NCI-H1048 (cell line): ENCODE data around the gene CYP26C1.

ENCODE experiments used
- DNase-seq: peaks from one replicate; lab custom pipeline; 2025; lab: John Stamatoyannopoulos, UW

Gene CYP26C1

DNA sequence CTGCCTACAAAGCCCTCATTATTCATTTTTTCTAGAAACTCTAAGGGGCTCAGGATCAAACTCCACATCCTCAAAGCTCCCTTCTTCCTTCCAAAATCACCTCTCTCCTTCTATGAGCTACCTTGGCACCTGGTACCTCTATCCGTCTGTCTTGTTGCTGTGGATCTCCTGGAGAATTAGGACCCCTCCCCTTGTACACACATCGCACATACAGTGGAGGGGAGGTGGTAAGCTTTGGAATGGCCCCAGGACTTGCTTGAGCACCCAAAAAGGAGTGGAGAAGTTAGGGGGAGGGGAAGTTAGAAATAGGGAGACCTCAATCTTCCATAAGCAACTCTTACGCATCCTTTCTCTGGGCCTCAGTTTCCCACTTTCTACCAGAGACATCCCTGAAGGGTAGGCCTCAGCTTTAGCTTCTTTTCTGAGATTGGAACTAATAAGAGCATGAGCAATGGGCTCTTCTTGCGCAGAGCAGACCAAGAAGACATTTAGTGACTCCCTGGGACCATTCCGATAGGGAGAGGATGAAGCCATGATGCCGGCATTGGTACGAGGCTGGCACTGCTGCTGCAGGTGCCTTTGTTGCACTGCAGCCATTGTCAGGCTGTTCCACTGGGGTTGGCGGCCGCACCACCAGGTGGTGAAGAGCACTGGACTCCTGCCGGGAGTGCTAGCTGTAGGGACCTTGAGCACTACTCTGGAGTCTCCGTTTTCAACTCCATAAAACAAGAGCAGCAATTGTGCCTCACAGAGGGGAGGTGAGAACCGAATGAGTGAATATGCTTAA, 4.5 kb downstream of the CYP26C1 start:
- DNase-seq, result no peak

DNA sequence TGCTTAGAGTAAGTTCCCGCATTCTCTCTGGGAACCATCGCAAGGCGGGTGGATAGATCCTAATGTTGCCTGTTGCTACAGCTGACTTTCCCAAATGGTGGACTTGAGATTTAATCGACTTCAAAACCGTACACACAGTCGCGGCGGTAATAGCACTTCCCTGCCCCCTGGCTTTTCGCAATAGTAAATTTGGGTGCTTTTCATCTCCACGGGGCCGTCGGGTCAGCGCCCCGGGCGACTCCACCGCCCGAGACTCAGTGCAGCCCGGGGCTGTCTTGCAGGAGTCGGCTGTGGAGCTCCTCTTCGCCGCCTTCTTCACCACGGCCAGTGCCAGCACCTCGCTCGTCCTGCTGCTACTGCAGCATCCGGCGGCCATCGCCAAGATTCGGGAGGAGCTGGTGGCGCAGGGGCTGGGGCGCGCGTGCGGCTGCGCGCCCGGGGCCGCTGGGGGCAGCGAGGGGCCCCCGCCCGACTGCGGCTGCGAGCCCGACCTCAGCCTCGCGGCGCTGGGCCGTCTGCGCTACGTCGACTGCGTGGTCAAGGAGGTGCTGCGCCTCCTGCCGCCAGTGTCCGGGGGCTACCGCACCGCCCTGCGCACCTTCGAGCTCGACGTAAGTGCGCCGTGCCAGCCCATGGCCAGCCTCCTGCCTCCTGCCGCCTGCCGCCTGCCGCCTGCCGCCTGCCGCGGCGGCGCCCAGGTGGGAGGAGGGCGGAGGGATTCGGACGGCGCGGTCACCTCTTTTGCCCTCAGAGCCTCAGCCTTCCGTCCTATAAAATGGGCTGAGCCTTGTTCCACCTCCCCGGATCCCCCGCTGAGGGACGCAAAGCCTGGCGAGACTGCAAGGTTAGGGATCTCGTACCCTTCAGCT, 5.3 kb downstream of the CYP26C1 start:
- no peak for DNase-seq

DNA sequence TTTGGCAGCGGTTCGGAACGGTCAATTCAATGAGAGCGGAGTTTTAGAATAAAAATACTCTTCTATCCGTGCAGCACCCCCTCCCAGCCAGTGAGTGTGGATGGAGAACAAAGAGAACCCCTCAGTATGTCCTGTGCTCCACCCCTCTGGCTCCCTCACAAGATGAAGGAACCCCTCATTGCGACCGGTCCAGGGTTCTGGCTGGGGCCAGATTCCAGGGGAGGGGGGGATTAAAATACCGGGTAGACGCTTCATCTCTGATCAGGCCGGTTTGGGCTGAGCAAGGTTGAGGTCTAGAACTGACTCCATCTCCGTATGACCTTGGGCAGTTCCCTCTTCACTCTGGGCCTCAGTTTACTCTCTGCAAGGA, 5.9 kb downstream of the CYP26C1 start:
- DNase-seq, result no peak

DNA sequence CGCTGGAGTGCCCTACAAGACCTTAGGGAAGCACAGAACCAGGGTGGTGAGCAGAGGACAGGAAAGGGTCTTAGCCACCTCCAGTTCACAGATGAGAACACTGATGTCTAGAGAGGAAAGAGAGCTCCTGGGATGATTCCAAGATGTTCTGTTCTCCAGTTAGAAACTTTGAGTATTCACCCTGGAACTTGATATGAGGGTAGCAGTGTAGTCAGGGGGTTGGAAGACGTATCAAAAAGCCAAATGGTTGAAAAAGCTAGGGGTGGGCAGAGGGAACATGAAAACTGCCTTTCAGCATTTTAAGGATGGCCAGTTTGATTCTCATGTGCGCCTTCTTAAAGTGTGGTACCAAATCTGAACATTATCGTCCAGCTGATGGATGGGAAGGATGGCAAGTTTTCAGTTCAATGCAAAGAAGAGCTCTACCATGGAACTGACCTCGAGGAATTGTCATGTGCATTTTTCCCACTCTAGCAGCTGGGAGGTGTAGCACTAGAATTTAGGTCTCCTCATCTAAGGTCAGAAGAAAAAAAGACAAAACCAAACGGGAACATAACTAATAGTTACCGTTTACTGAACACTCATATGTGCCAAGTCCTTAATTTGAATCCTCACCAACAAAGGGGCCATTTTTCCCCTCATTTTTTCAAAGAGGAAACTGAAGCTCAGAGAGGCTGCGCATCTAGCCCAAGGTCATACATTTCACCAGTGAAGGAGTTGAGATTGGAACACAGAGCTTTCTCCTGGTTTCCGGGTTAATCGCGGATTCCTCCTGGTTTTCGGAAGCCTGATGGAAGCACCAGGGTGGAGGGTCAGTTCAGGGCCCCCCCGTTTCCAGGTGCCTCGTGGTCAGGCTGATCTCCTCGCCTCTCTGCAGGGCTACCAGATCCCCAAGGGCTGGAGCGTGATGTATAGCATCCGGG, 7.1 kb downstream of the CYP26C1 start:
- no peak for DNase-seq

DNA sequence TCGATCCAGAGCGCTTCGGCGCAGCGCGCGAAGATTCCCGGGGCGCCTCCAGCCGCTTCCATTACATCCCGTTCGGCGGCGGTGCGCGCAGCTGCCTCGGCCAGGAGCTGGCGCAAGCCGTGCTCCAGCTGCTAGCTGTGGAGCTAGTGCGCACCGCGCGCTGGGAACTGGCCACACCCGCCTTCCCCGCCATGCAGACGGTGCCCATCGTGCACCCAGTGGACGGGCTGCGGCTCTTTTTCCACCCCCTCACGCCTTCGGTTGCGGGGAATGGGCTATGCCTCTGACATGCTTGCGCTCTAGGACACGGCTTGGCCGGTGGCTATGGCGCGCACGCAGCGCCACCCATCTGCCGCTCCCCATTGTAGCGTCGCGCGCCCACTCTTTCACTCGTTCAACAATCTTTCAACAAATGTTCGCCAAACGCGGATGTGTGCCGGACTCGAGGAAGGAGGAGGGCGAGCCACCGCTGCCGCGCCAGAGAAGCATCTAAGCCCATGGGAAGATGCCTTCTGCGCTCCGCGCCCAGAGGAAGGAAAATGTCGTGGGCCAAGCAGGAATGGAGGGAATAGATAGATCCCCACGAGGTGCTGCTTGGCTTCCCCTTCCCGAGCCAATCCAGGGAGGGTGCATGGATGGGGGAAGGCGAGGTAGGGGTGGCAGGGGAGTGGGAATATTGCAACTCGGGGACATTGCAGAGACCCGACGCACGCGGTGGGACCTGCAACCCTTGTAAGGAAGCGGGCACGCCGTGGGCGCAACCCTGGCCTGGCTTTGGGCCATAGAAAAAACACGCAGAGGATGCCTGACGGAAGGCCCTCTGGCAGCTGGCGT, 8.0 kb downstream of the CYP26C1 start:
- DNase-seq, result no peak

DNA sequence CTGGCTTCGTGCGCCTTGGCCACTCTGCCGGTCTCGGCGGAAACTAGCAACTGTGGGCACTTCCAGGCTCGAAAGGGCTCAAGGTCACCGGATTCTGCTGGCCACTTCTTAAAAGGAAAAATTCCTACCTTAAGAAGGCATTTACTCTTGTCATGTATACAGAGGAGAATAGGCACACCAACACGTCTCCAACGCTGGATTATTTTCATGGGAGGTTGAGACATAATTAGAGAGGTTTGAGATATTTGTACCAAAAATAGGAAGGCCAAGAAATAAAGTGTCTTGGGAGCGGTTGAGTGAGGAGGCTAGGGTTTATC, 8.6 kb downstream of the CYP26C1 start:
- no peak for DNase-seq

DNA sequence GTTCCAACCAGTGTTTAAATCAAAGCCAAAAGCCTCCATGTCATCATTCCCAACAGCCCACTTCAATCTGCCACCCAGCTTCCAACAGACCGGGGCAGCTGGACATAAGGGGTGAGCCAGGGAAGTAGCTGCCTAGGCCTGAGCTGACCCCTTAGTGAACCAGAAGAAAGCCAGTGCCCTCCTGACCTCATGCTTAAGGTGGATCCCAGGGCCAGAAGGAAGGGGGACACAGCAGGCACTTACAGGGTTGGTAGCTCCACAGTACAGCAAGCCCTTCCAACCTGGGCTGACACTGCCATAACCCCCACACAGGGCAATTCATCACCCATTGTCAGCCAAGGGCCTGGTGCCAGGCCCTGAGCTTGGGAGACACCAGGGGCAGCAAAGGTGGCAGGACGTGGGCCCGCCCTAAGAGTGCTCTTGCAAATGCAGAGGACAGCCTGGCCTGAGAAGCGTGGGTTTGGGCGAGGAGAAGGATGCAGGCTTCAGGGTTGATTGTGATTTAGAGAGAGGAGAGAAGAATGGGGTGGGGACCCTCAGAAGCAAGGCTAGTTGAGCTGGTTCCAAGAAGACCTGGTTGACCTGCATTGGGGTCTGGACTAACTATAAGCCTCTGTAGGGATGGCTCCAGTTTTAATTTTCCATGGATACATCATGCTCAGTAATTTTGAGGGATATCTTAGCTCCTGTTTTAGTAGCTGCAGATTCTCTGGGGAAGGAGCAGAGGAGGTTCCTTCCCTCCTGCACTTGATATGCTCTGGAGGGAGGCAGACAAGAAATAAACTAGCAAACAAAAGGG, 10.0 kb downstream of the CYP26C1 start:
- DNase-seq, result no peak

GRCh38 chr10:93071177-93071472, 10.5 kb downstream of the CYP26C1 start:
- DNase-seq, result no peak

GRCh38 chr10:93071674-93072224, 11.2 kb downstream of the CYP26C1 start:
- DNase-seq, result no peak

- DNase-seq, result no peak
Observed at GRCh38 chr10:93072225-93072712, 11.7 kb downstream of the CYP26C1 start.

GRCh38 chr10:93072713-93073538, 12.3 kb downstream of the CYP26C1 start:
- DNase-seq, result no peak

GRCh38 chr10:93073539-93074146, 13.0 kb downstream of the CYP26C1 start, which contains the start of gene CYP26A1:
TSS of gene CYP26A1 (plus strand) at chr10:93073893. CDS start at chr10:93073935, 42 bp downstream.
- DNase-seq, result no peak

- DNase-seq, result no peak
Observed at GRCh38 chr10:93074147-93074596, 13.6 kb downstream of the CYP26C1 start.

DNA sequence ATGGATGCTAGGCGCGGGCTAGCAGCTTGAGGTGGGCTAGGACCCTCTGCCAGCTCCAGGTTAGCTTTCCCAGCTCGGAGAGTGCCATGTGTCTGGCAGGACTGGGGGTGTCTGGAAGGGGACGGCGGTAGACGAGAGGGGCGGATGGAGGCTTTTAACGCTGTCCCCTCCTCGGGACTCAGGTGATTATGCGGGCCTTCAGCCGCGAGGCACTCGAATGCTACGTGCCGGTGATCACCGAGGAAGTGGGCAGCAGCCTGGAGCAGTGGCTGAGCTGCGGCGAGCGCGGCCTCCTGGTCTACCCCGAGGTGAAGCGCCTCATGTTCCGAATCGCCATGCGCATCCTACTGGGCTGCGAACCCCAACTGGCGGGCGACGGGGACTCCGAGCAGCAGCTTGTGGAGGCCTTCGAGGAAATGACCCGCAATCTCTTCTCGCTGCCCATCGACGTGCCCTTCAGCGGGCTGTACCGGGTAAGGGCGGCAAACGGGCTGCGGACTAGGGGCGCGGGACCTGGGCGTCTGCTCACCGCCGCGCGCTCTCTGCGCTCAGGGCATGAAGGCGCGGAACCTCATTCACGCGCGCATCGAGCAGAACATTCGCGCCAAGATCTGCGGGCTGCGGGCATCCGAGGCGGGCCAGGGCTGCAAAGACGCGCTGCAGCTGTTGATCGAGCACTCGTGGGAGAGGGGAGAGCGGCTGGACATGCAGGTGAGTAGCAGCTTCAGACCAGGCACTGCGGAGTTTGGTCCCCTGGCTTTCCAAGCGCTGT, 14.2 kb downstream of the CYP26C1 start:
- DNase-seq, result no peak

DNA sequence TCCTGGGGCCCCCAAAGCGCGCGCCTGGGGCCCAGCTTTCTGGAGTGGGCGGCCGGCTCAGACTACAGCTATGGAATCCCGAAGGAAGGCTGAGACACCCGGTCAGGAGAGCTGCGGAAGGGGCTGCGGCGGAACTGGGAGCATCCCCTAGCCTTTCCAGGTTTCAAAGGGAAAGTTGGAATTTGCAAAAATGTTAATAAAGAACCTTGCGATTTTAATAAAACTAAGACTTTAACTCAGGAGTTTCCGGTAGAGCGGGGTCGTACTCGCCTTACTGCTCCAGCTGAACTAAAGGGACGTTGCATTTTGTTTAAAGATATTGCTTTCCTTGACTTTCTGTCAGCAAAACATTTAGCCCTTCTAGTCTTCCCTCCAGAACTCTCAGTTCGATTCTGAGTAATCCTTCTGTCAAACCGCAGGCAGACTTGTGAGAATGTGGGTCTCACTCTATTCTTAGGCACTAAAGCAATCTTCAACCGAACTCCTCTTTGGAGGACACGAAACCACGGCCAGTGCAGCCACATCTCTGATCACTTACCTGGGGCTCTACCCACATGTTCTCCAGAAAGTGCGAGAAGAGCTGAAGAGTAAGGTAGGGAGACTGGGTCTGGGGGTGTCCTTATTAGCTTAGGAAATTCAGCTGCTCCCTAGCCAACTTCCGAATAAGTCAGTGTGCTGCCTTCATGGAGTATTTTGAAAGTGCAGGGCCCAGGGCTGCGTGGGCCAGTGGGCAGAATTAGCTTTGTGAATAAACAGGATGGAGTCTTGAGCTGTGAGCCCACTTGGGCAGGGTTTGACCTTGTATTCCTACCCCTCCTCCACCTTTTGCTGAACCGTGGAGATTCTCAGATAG, 15.0 kb downstream of the CYP26C1 start:
- no peak for DNase-seq

GRCh38 chr10:93076871-93077270, 16.3 kb downstream of the CYP26C1 start:
- no peak for DNase-seq

GRCh38 chr10:93077860-93078337, 17.3 kb downstream of the CYP26C1 start:
- no peak for DNase-seq
